Kidney (tissue), 14 donors: ENCODE results near the gene AKR7A3. TPM values are rescaled to one million over a fixed set of nuclear protein-coding genes. Genes with fewer than 3 reads are reported as not detected.

Source experiments
- DNase-seq, 5 donors: peaks; one replicate each; pipeline ENCODE4 v3.0.0-alpha.2; 2013 to 2020
- FAIRE-seq: peaks from 2 replicates; lab custom pipeline; 2012; peaks lifted over from hg19 to GRCh38; lab: Jason Lieb, UNC
- H3K27ac ChIP-seq, 2 donors: one replicate each; pipeline ENCODE4 v1.7.0; 2013; ENCODE audit warnings: low read depth in 2 of 2, low read length in 2 of 2, inconsistent platforms in 1 of 2
- H3K27me3 ChIP-seq: one replicate; pipeline ENCODE4 v1.7.1; 2013; ENCODE audit warnings: low read length, inconsistent platforms; ENCODE audit not compliant: control insufficient read depth, insufficient read depth
- H3K36me3 ChIP-seq, 3 donors: one replicate each; pipeline versions ENCODE4 v1.7.0 to v1.7.1; 2013; ENCODE audit warnings: low read length in 3 of 3, control low read depth in 1 of 3, inconsistent platforms in 1 of 3; ENCODE audit not compliant: insufficient read depth in 3 of 3, control insufficient read depth in 2 of 3
- H3K4me1 ChIP-seq, 3 donors: one replicate each; pipeline versions ENCODE4 v1.7.0 to v1.7.1; 2013; ENCODE audit warnings: low read length in 3 of 3, inconsistent platforms in 1 of 3, low read depth in 1 of 3; ENCODE audit not compliant: control insufficient read depth in 2 of 3, insufficient read depth in 2 of 3
- H3K4me3 ChIP-seq, 3 donors: one replicate each; pipeline versions ENCODE4 v1.7.0 to v1.8.1; 2013; ENCODE audit warnings: low read length in 3 of 3, control low read depth in 1 of 3, inconsistent platforms in 1 of 3
- H3K9ac ChIP-seq, 3 donors: one replicate each; pipeline versions ENCODE4 v1.7.0 to v1.7.1; 2013; ENCODE audit warnings: low read length in 3 of 3, control low read depth in 1 of 3, inconsistent platforms in 1 of 3
- H3K9me3 ChIP-seq, 3 donors: one replicate each; pipeline versions ENCODE4 v1.7.0 to v1.7.1; 2013; ENCODE audit warnings: low read length in 3 of 3, control low read depth in 1 of 3, inconsistent platforms in 1 of 3; ENCODE audit not compliant: control insufficient read depth in 2 of 3, insufficient read depth in 1 of 3
- intact Hi-C: fragments of 100-400 bp; cut with DNase I; formaldehyde crosslinking; loops from one replicate; pipeline ENCODE4 v1.11.1; 2022
- polyA plus RNA-seq: library from polyadenylated mRNA; stranded (reverse); fragments of 350-450 nt; fragmentation: Illumina TruSeq; extraction: RNeasy Lipid Tissue Mini Kit (QIAGEN cat#74804); gene quantifications from one replicate; pipeline ENCODE4 v1.2.3, GENCODE V29; 2014; ENCODE audit warnings: low read depth, low replicate concordance; ENCODE audit not compliant: insufficient read depth
- total RNA-seq: library from RNA; stranded (reverse); fragmentation: NEBNext Ultra II Directional; extraction: Animal tissue kit (Norgen Biotek cat#: 25700); gene quantifications from one replicate; pipeline ENCODE4 v1.2.1, GENCODE V29; 2021
- TF ChIP-seq, protein P1 (sequence below): IDR thresholded peaks from 3 replicates; pipeline ENCODE4 v1.5.1; 2012; ENCODE audit warnings: mild to moderate bottlenecking, moderate library complexity, borderline replicate concordance; ENCODE audit not compliant: insufficient read depth; ENCODE audit errors: extremely low read depth
- donor health status: control.
- donor health status: control.
- donor health status: control.
- donor health status: control.
- donor health status: control.
- donor health status: DM: yes; HTN: yes; CAD: no.
- donor health status: Normal renal cell carcinoma (clear cell type).

Gene AKR7A3
- total and polyA plus RNA-seq, 2 donors from 2014 or later = 6.2 to 108 TPM

DNA sequence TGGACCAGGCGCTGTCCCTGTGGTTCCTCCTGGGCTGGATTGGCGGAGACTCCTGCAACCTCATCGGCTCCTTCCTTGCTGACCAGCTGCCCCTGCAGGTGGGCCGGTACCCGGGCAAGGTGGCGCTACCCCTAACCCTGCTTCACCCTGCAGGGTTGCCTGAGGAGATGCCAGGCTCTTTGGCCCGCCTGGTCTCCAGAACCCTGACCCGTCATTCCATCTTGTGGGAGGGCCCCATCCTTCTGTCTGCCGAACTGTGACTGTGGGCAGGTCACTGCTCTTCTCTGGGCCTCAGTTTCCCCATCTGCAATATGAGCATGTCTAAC, 36.1 kb upstream of the AKR7A3 start:
- peaks cover 3 to 17% (median 15%) of the 10 kb centered on the region in 3 donors for H3K36me3 ChIP-seq
- FAIRE-seq (no peak), DNase-seq (no peak)
- H3K4me3 ChIP-seq = no peak overlapping the region
- no peak overlapping the region for H3K27ac ChIP-seq
- H3K27me3 ChIP-seq = no peaks in the 10 kb centered on the region
- H3K9ac ChIP-seq = no peak overlapping the region
- H3K4me1 ChIP-seq = no peaks in the 10 kb centered on the region
- no peaks in the 10 kb centered on the region for H3K9me3 ChIP-seq
- intact Hi-C loops = no loop called here
- TF ChIP-seq, protein P1, sequence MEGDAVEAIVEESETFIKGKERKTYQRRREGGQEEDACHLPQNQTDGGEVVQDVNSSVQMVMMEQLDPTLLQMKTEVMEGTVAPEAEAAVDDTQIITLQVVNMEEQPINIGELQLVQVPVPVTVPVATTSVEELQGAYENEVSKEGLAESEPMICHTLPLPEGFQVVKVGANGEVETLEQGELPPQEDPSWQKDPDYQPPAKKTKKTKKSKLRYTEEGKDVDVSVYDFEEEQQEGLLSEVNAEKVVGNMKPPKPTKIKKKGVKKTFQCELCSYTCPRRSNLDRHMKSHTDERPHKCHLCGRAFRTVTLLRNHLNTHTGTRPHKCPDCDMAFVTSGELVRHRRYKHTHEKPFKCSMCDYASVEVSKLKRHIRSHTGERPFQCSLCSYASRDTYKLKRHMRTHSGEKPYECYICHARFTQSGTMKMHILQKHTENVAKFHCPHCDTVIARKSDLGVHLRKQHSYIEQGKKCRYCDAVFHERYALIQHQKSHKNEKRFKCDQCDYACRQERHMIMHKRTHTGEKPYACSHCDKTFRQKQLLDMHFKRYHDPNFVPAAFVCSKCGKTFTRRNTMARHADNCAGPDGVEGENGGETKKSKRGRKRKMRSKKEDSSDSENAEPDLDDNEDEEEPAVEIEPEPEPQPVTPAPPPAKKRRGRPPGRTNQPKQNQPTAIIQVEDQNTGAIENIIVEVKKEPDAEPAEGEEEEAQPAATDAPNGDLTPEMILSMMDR = no peak

- Histone ChIP-seq H3K9ac (no peak overlapping the region), H3K27ac (no peak overlapping the region), H3K36me3 (peaks cover 3 to 15% (median 15%) of the 10 kb centered on the region in 3 donors), H3K4me3 (no peak overlapping the region), H3K27me3 (no peaks in the 10 kb centered on the region), H3K9me3 (no peaks in the 10 kb centered on the region), H3K4me1 (no peaks in the 10 kb centered on the region)
- intact Hi-C loops = no loop called here
- DNase-seq (peak in 1 of 5 donors; percentile 29), FAIRE-seq (no peak)
- TF ChIP-seq, protein P1 = no peak
Measured at GRCh38 chr1:19323987-19324664, 35.6 kb upstream of the AKR7A3 start.

GRCh38 chr1:19322481-19322880, 33.9 kb upstream of the AKR7A3 start:
- Histone ChIP-seq H3K4me1 (no peaks in the 10 kb centered on the region), H3K27ac (no peak overlapping the region), H3K9ac (no peak overlapping the region), H3K27me3 (no peaks in the 10 kb centered on the region), H3K4me3 (no peak overlapping the region), H3K36me3 (peaks cover 3 to 21% (median 6%) of the 10 kb centered on the region in 3 donors), H3K9me3 (no peaks in the 10 kb centered on the region)
- peak in 1 of 5 donors; percentile 56 for DNase-seq
- no peak for FAIRE-seq
- intact Hi-C loops = no loop called here
- TF ChIP-seq, protein P1 = no peak

DNA sequence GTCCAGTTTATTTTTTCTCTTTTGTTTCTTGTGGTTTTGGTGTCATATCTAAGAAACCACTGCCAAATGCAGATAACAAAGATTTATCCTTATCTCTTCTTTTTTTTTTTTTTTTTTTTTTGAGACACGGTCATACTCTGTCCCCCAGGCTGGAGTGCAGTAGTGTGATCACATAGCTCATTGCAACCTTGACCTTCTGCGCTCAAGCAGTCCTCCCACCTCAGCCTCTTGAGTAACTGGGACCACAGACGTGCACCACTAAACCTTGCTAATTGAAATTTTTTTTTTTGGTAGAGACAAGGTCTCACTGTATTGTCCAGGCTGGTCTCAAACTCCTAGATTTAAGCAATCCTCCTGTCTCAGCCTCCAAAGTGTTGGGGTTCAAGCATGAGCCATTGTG, 32.5 kb upstream of the AKR7A3 start:
- peaks cover 3 to 15% (median 6%) of the 10 kb centered on the region in 3 donors for H3K36me3 ChIP-seq
- TF ChIP-seq, protein P1 = no peak
- no peaks in the 10 kb centered on the region for H3K4me1 ChIP-seq
- no peaks in the 10 kb centered on the region for H3K27me3 ChIP-seq
- intact Hi-C loops = no loop called here
- no peak for DNase-seq
- no peak overlapping the region for H3K4me3 ChIP-seq
- no peak for FAIRE-seq
- no peaks in the 10 kb centered on the region for H3K9me3 ChIP-seq
- no peak overlapping the region for H3K9ac ChIP-seq
- H3K27ac ChIP-seq = no peak overlapping the region
